ENCODE data around the gene HMGXB4.

GRCh38 chr22:35332278-35332677 lies 75.0 kb downstream of the HMGXB4 start:
- TF ChIP-seq POLR2A (IDR thresholded peaks at IDR 0.05) (no peak), CTCF (IDR thresholded peaks at IDR 0.05) (no peak), EP300 (IDR thresholded peaks at IDR 0.05) (no peak)

Measured in gastroesophageal sphincter (tissue), 3 donors.